H9 (cell line): ENCODE data around the gene MACROH2A1. TPM values are rescaled to one million over a fixed set of nuclear protein-coding genes. Genes with fewer than 3 reads are reported as not detected.

Experiments
- DNase-seq: peaks from one replicate; pipeline ENCODE4 v3.0.0-alpha.2; 2017
- H2AFZ ChIP-seq: one replicate; pipeline ENCODE4 v1.6.1; 2013; ENCODE audit warnings: mild to moderate bottlenecking, low read length, control low read depth, moderate library complexity
- H2AK5ac ChIP-seq: 2 replicates; pipeline ENCODE4 v1.6.1; 2013; ENCODE audit warnings: low read length, control low read depth, mixed read lengths; ENCODE audit not compliant: insufficient read length
- H2BK120ac ChIP-seq: one replicate; pipeline ENCODE4 v1.6.1; 2013; ENCODE audit warnings: low read depth, mild to moderate bottlenecking, low read length, control low read depth, inconsistent platforms; ENCODE audit not compliant: poor library complexity, severe bottlenecking
- H2BK12ac ChIP-seq: 2 replicates; pipeline ENCODE4 v1.6.1; 2013; ENCODE audit warnings: low read length, control low read depth, mixed read lengths, low read depth; ENCODE audit not compliant: insufficient read length
- H2BK15ac ChIP-seq: 2 replicates; pipeline ENCODE4 v1.6.1; 2013; ENCODE audit warnings: low read depth, low read length, control low read depth
- H2BK20ac ChIP-seq: one replicate; pipeline ENCODE4 v1.6.1; 2013; ENCODE audit warnings: low read depth, mild to moderate bottlenecking, low read length, control low read depth, inconsistent platforms; ENCODE audit not compliant: poor library complexity, severe bottlenecking
- H2BK5ac ChIP-seq: 2 replicates; pipeline ENCODE4 v1.6.1; 2013; ENCODE audit warnings: low read length, control low read depth, mixed read lengths; ENCODE audit not compliant: insufficient read length
- H3K14ac ChIP-seq: 2 replicates; pipeline ENCODE4 v1.6.1; 2013; ENCODE audit warnings: low read length, control low read depth; ENCODE audit not compliant: insufficient read depth
- H3K18ac ChIP-seq: 2 replicates; pipeline ENCODE4 v1.6.1; 2013; ENCODE audit warnings: low read depth, mild to moderate bottlenecking, mixed read lengths, low read length, control low read depth; ENCODE audit not compliant: insufficient read length
- H3K23ac ChIP-seq: 2 replicates; pipeline ENCODE4 v1.6.1; 2013; ENCODE audit warnings: low read length, control low read depth, mixed read lengths, low read depth; ENCODE audit not compliant: insufficient read length
- H3K23me2 ChIP-seq: 2 replicates; pipeline ENCODE4 v1.6.1; 2013; ENCODE audit warnings: low read depth, mild to moderate bottlenecking, mixed read lengths, low read length, control low read depth; ENCODE audit not compliant: insufficient read length, poor library complexity, severe bottlenecking
- H3K27ac ChIP-seq: 2 replicates; pipeline ENCODE4 v1.5.1; 2013; ENCODE audit warnings: low read length, control low read depth, mixed read lengths, low read depth; ENCODE audit not compliant: insufficient read length
- H3K27me3 ChIP-seq: 2 replicates; pipeline ENCODE4 v1.6.1; 2013; ENCODE audit warnings: low read length, control low read depth, inconsistent platforms; ENCODE audit not compliant: insufficient read depth
- H3K4ac ChIP-seq: 2 replicates; pipeline ENCODE4 v1.6.1; 2013; ENCODE audit warnings: low read depth, mild to moderate bottlenecking, control low read depth, inconsistent platforms, low read length, moderate library complexity
- H3K4me1 ChIP-seq: 2 replicates; pipeline ENCODE4 v1.6.1; 2013; ENCODE audit warnings: low read length, control low read depth, inconsistent platforms; ENCODE audit not compliant: insufficient read depth
- H3K4me2 ChIP-seq: 2 replicates; pipeline ENCODE4 v1.6.1; 2013; ENCODE audit warnings: low read length, control low read depth, mixed read lengths; ENCODE audit not compliant: insufficient read length, insufficient read depth
- H3K56ac ChIP-seq: 2 replicates; pipeline ENCODE4 v1.6.1; 2013; ENCODE audit warnings: low read depth, mild to moderate bottlenecking, mixed read lengths, low read length, control low read depth; ENCODE audit not compliant: insufficient read length
- H3K79me1 ChIP-seq: 2 replicates; pipeline ENCODE4 v1.6.1; 2013; ENCODE audit warnings: low read depth, mild to moderate bottlenecking, moderate library complexity, low read length, control low read depth, inconsistent platforms; ENCODE audit not compliant: insufficient read depth, poor library complexity, severe bottlenecking
- H3K79me2 ChIP-seq: 2 replicates; pipeline ENCODE4 v1.6.1; 2013; ENCODE audit warnings: low read length, control low read depth, inconsistent platforms; ENCODE audit not compliant: insufficient read depth
- H3K9ac ChIP-seq: 2 replicates; pipeline ENCODE4 v1.6.1; 2013; ENCODE audit warnings: low read length, control low read depth, mixed read lengths; ENCODE audit not compliant: insufficient read length; ENCODE audit errors: extremely low read depth
- H3K9me3 ChIP-seq: one replicate; pipeline ENCODE4 v1.6.1; 2013; ENCODE audit warnings: low read depth, low read length, inconsistent platforms; ENCODE audit not compliant: control insufficient read depth
- H3T11ph ChIP-seq: one replicate; pipeline ENCODE4 v1.6.1; 2013; ENCODE audit warnings: mild to moderate bottlenecking, low read length, control low read depth, inconsistent platforms
- H4K20me1 ChIP-seq: one replicate; pipeline ENCODE4 v1.6.1; 2013; ENCODE audit not compliant: control insufficient read depth, insufficient read length, insufficient read depth
- H4K5ac ChIP-seq: 2 replicates; pipeline ENCODE4 v1.6.1; 2013; ENCODE audit warnings: low read depth, mild to moderate bottlenecking, mixed read lengths, low read length, control low read depth; ENCODE audit not compliant: insufficient read length
- H4K8ac ChIP-seq: replicated peaks from 2 replicates; pipeline ENCODE4 v1.6.1; 2013; ENCODE audit warnings: low read length, control low read depth, mixed read lengths, low read depth; ENCODE audit not compliant: insufficient read length
- H4K91ac ChIP-seq: 2 replicates; pipeline ENCODE4 v1.6.1; 2013; ENCODE audit warnings: low read depth, mild to moderate bottlenecking, moderate library complexity, mixed read lengths, low read length, control low read depth; ENCODE audit not compliant: insufficient read length
- H3K27ac Mint-ChIP-seq, 3 experiments: 2 replicates in 2 of 3; 3 replicates in 1 of 3; pipeline ENCODE4 v1.8.0; 2020 to 2021; ENCODE audit warnings: mixed read lengths in 3 of 3, mild to moderate bottlenecking in 1 of 3, moderate library complexity in 1 of 3
- H3K27me3 Mint-ChIP-seq: 2 replicates; pipeline ENCODE4 v1.8.0; 2021; ENCODE audit warnings: low read depth, mild to moderate bottlenecking, moderate library complexity, mixed read lengths
- H3K36me3 Mint-ChIP-seq, 3 experiments: 2 replicates in 2 of 3; 3 replicates in 1 of 3; pipeline ENCODE4 v1.8.0; 2020 to 2021; ENCODE audit warnings: low read depth in 3 of 3, mixed read lengths in 3 of 3; ENCODE audit not compliant: insufficient read depth in 1 of 3
- H3K4me1 Mint-ChIP-seq, 2 experiments: 2 replicates each; pipeline ENCODE4 v1.8.0; 2020; ENCODE audit warnings: mixed read lengths in 2 of 2
- H3K4me3 Mint-ChIP-seq, 2 experiments: 2 replicates in 1 of 2; 3 replicates in 1 of 2; pipeline ENCODE4 v1.8.0; 2020 to 2021; ENCODE audit warnings: mild to moderate bottlenecking in 2 of 2, mixed read lengths in 2 of 2, moderate library complexity in 1 of 2
- H3K9me3 Mint-ChIP-seq, 2 experiments: 2 replicates in 1 of 2; 3 replicates in 1 of 2; pipeline ENCODE4 v1.8.0; 2020; ENCODE audit warnings: mild to moderate bottlenecking in 2 of 2, mixed read lengths in 2 of 2, moderate library complexity in 1 of 2
- CTCF ChIP-seq: fragments of 200-600 bp; sonication (generic); conservative IDR thresholded peaks from 3 replicates; pipeline ENCODE4 v1.8.0; 2021; ENCODE audit warnings: antibody characterized with exemption, mild to moderate bottlenecking
- WGBS: extraction: QIAGEN DNeasy Blood & Tissue Kit; methylation state at CpG from one replicate; pipeline ENCODE4 v1.1.7; 2013; ENCODE audit warnings: missing lambda C conversion rate, low lambda C conversion rate, mixed read lengths; ENCODE audit not compliant: insufficient read length; ENCODE audit errors: extremely low coverage; 5-methylcytosine and 5-hydroxymethylcytosine counted together
- total RNA-seq: library from RNA; stranded (reverse); gene quantifications from 2 replicates; pipeline ENCODE4 v1.2.1, GENCODE V29; 2021

The MACROH2A1 gene
- total RNA-seq, 1 experiment from 2014 or later: 111 TPM

DNA sequence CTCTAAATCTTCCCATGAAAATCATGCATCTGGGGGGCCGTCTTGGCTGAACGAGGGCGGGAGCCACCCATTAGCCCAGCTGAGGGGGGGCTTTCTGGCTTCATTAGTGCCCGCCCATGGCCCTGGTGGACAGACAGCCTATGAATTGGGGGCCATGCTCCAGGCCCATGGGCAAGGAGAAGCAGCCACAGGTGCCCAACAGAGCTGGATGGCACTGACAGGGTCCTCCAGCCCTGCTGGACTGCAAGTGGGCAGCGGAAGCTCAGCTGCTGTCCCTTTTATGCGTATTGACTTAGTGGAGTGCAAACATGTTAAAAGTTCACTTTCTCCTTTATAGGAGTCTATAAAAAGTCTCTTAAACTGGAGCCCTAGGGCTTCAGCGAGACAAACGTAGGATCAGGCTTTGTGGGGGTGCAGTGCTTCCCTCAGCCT is 75.3 kb downstream of the MACROH2A1 start:
- H2BK20ac ChIP-seq: no peak overlapping the region
- H4K20me1 ChIP-seq: no peaks in the 10 kb centered on the region
- no peak overlapping the region for H3K4ac ChIP-seq
- H3K23ac ChIP-seq: no peak overlapping the region
- H3K4me2 ChIP-seq: no peak overlapping the region
- H3K79me1 ChIP-seq: no peaks in the 10 kb centered on the region
- H3K36me3 Mint-ChIP-seq: no peaks in the 10 kb centered on the region
- H2BK120ac ChIP-seq: no peak overlapping the region
- peaks cover 37% of the 10 kb centered on the region for H3K27me3 Mint-ChIP-seq
- H3K9ac ChIP-seq: no peak overlapping the region
- no peak overlapping the region for H4K5ac ChIP-seq
- no peak overlapping the region for H3K4me3 Mint-ChIP-seq
- no peak overlapping the region for H3K18ac ChIP-seq
- no CpG with 5 or more reads among the region's 8 CpGs for WGBS
- H3K27me3 ChIP-seq: no peaks in the 10 kb centered on the region
- no peaks in the 10 kb centered on the region for H3K4me1 ChIP-seq
- H4K91ac ChIP-seq: no peak overlapping the region
- DNase-seq: no peak
- no peak overlapping the region for H3K27ac Mint-ChIP-seq
- H2AK5ac ChIP-seq: no peak overlapping the region
- H3K9me3 Mint-ChIP-seq: no peaks in the 10 kb centered on the region
- no peaks in the 10 kb centered on the region for H3K9me3 ChIP-seq
- no peak overlapping the region for H3K14ac ChIP-seq
- H3T11ph ChIP-seq: no peak overlapping the region
- H2BK5ac ChIP-seq: no peak overlapping the region
- H3K56ac ChIP-seq: no peak overlapping the region
- no peak overlapping the region for H2BK12ac ChIP-seq
- no peaks in the 10 kb centered on the region for H3K79me2 ChIP-seq
- 0 out of 4 replicates have a peak, but pooled peaks cover 2% of the 10 kb centered on the region in 2 experiments for H3K4me1 Mint-ChIP-seq
- H2BK15ac ChIP-seq: no peak overlapping the region
- H4K8ac ChIP-seq: no peak overlapping the region
- no peaks in the 10 kb centered on the region for H3K23me2 ChIP-seq
- no peak overlapping the region for H2AFZ ChIP-seq
- TF ChIP-seq CTCF: no peak
- no peak overlapping the region for H3K27ac ChIP-seq
